AG04450 (cell line): ENCODE data around the gene MYO1B. TPM values are rescaled to one million over a fixed set of nuclear protein-coding genes. Genes with fewer than 3 reads are reported as not detected.

Source experiments
- CTCF ChIA-PET: fragments of 300-600, 350-600 bp; formaldehyde crosslinking; extraction: SDS; loops from one replicate; lab custom pipeline; 2022; ENCODE audit warnings: antibody characterized with exemption, inconsistent platforms; lab: Charles Lee
- POLR2A ChIA-PET: fragments of 350-600 bp; formaldehyde crosslinking; extraction: SDS; loops from one replicate; lab custom pipeline; 2021; ENCODE audit warnings: antibody characterized with exemption, inconsistent platforms; lab: Yijun Ruan, JAX
- DNase-seq: peaks from one replicate; pipeline ENCODE4 v3.0.0-alpha.2; 2011; ENCODE audit warnings: low read depth, low spot score
- H3K27ac ChIP-seq: one replicate; pipeline ENCODE4 v1.5.1; 2012; ENCODE audit warnings: low read depth, low read length, control low read depth
- H3K27me3 ChIP-seq: one replicate; pipeline ENCODE4 v1.6.0; 2012; ENCODE audit warnings: low read length; ENCODE audit not compliant: control insufficient read depth, insufficient read depth
- H3K4me3 ChIP-seq: 2 replicates; pipeline ENCODE4 v1.5.1; 2011; ENCODE audit warnings: mild to moderate bottlenecking, low read depth, low read length, control low read depth
- H3K9me3 ChIP-seq: 2 replicates; pipeline ENCODE4 v1.5.1; 2012; ENCODE audit warnings: low read length; ENCODE audit not compliant: control insufficient read depth, insufficient read depth
- CTCF ChIP-seq: IDR thresholded peaks from 2 replicates; pipeline ENCODE4 v1.5.1; 2011; ENCODE audit warnings: low read depth, low read length, control low read depth, inconsistent platforms
- polyA plus RNA-seq: library from polyadenylated mRNA; depleted of rRNA; stranded (reverse); fragments of >200 nt; gene quantifications from 2 replicates; pipeline ENCODE4 v1.2.3, GENCODE V29; 2011

Gene MYO1B
- polyA plus RNA-seq, 1 experiment: 149 TPM

DNA sequence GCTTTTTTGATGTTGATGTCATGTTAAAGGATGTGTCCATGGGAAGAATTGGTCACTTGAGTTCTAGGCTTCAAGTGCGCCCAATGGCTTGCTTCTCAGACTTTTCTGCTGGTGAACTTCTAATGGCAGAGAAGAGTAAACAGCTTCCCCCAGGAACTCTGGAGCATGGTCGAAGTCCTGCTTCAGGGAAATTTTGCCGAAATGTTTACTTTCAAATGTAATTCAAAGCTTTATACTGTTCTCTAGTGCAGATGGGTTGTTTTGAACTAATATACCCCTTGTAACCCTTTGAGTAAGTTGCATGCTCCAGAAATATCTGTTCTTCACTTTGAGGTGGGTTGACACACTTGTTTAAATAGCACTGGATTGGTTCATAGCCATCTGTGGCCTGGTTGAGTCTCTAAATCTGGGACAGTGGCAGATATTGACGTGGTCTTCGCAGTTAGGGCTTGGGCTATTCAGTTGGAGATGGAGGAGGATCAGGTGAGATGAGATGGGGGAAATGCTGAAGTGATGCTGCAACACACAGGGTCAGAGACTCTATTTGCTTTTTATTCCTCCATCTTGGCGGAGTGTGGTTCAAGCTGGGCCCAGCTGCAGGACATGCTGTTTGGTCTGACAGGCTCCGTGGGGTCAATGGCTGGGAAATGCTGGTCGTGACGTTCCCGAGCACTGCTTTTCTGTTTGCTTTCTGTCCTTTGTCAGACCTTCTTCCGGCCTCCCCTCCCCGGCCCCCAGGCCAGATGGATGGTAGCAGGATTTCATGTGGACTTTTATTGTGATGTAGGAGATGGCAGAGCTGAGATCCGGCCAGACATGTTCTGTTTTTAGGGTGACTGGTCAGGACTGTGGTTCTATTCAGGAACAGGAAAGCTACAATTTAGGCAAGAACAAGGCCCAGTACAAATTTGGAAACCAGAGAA lies 35.9 kb downstream of the MYO1B start:
- no peak for DNase-seq
- ChIA-PET CTCF (interaction anchor here (0.9 kb wide), 1 partner anchor 220 kb away, joined by 3 read pairs; no protein-coding TSS in a partner anchor), POLR2A (no interaction called here)
- Histone ChIP-seq H3K27me3 (no peaks in the 10 kb centered on the region), H3K9me3 (no peaks in the 10 kb centered on the region), H3K27ac (no peak overlapping the region), H3K4me3 (no peak overlapping the region)
- TF ChIP-seq CTCF: no peak

DNA sequence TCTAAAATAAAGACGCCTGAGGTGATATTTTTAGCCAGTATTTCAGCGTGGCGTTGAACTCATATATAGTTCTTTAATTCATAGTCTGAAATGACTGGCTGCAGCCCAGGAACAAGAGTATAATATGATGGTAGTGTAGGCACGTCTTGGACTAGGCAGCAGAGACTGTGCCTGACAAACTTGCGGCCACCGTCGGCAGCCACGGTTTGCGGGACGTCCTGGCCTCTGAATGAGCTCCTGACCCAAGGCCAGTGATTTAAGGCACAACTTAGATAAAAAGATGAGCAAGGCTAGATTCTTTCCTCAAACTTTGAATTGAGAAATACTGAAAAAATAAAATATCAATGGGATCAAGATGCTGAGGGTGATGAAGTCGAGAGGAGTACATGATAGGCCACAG lies 40.0 kb downstream of the MYO1B start:
- POLR2A ChIA-PET: no interaction called here
- Histone ChIP-seq H3K4me3 (no peak overlapping the region), H3K27ac (no peak overlapping the region), H3K27me3 (no peaks in the 10 kb centered on the region), H3K9me3 (no peaks in the 10 kb centered on the region)
- no peak for DNase-seq
- CTCF ChIA-PET: no interaction called here
- no peak for TF ChIP-seq CTCF

GRCh38 chr2:191287820-191288219 lies 42.6 kb downstream of the MYO1B start:
- POLR2A ChIA-PET: interaction anchor here (0.7 to 1.2 kb wide), 2 partner anchors 8 to 148 kb away, joined by 3 to 5 read pairs; no protein-coding TSS in a partner anchor
- TF ChIP-seq CTCF: no peak
- no peak overlapping the region for H3K27ac ChIP-seq
- no peaks in the 10 kb centered on the region for H3K27me3 ChIP-seq
- no peak overlapping the region for H3K4me3 ChIP-seq
- no peak for DNase-seq
- CTCF ChIA-PET: interaction anchor here (0.6 to 1.0 kb wide), 2 partner anchors 70 to 213 kb away, joined by 3 read pairs; no protein-coding TSS in a partner anchor
- no peaks in the 10 kb centered on the region for H3K9me3 ChIP-seq

DNA sequence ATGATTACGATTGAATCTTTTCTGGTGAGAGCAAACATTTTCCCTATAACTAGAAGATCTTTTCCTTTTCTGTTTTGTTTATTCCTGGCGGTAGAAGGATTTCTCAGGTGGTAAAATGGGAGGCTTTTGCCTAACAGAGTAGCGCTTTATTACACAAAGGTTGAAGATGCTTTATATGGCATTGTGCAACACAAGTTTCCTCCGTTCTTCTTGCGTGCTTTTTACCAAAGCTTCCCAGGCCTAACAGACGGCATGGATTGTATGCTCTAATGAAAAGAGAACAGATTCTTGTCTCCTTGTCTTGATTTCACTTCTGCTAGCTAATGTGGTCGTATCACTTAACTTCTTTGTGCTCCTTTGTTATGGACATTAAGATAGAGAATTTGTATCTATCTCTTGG lies 43.8 kb downstream of the MYO1B start:
- no peaks in the 10 kb centered on the region for H3K9me3 ChIP-seq
- H3K4me3 ChIP-seq: no peak overlapping the region
- POLR2A ChIA-PET: no interaction called here
- H3K27ac ChIP-seq: no peak overlapping the region
- H3K27me3 ChIP-seq: no peaks in the 10 kb centered on the region
- DNase-seq: no peak
- CTCF ChIA-PET: interaction anchor here (1.0 kb wide), 1 partner anchor 71 kb away, joined by 3 read pairs; no protein-coding TSS in a partner anchor
- TF ChIP-seq CTCF: no peak

GRCh38 chr2:191291471-191291870 lies 46.3 kb downstream of the MYO1B start:
- no peak overlapping the region for H3K27ac ChIP-seq
- no peaks in the 10 kb centered on the region for H3K27me3 ChIP-seq
- TF ChIP-seq CTCF: no peak
- ChIA-PET POLR2A (no interaction called here), CTCF (interaction anchor here (1.2 kb wide), 1 partner anchor 230 kb away, joined by 4 read pairs; no protein-coding TSS in a partner anchor)
- H3K4me3 ChIP-seq: no peak overlapping the region
- H3K9me3 ChIP-seq: no peaks in the 10 kb centered on the region
- DNase-seq: no peak
